DND-41 (cell line): ENCODE results near the gene PLRG1.
A peak's percentile ranks its signal among the peaks of the same experiment; 100 is the strongest.

Experiments used
- ATAC-seq: fragments of 200-7000 bp; cut with Tn5 transposase; 3 replicates; pipeline ENCODE4 v1.9.1; 2021; ENCODE audit warnings: low read depth; ENCODE audit not compliant: insufficient read depth
- DNase-seq: peaks from one replicate; pipeline ENCODE4 v3.0.0-alpha.2; 2020
- H2AFZ ChIP-seq: 2 replicates; pipeline ENCODE4 v1.6.0; 2012; ENCODE audit warnings: low read depth, low read length
- H3K27ac ChIP-seq: 2 replicates; pipeline ENCODE4 v1.5.1; 2012; ENCODE audit warnings: low read length, inconsistent platforms
- H3K27me3 ChIP-seq: fragments of 200-600 bp; sonication (generic); 2 replicates; pipeline ENCODE4 v1.6.0; 2012; ENCODE audit warnings: low read length, mild to moderate bottlenecking, inconsistent platforms; ENCODE audit not compliant: insufficient read depth, poor library complexity
- H3K36me3 ChIP-seq: 2 replicates; pipeline ENCODE4 v1.5.1; 2012; ENCODE audit warnings: low read length, inconsistent platforms; ENCODE audit not compliant: insufficient read depth
- H3K4me1 ChIP-seq: 2 replicates; pipeline ENCODE4 v1.5.1; 2012; ENCODE audit warnings: mild to moderate bottlenecking, low read length; ENCODE audit not compliant: insufficient read depth
- H3K4me2 ChIP-seq: 2 replicates; pipeline ENCODE4 v1.6.0; 2012; ENCODE audit warnings: mild to moderate bottlenecking, moderate library complexity, low read length, inconsistent platforms; ENCODE audit not compliant: insufficient read depth
- H3K4me3 ChIP-seq, 2 experiments: fragments of 200-600 bp in 1 of 2; shearing (Covaris generic) in 1 of 2; 2 replicates each; pipeline ENCODE4 v1.5.1; 2012 to 2016; ENCODE audit warnings: inconsistent platforms in 2 of 2, low read length in 2 of 2, mild to moderate bottlenecking in 2 of 2, low read depth in 1 of 2, moderate library complexity in 1 of 2
- H3K79me2 ChIP-seq: 2 replicates; pipeline ENCODE4 v1.6.0; 2012; ENCODE audit warnings: low read length, inconsistent platforms; ENCODE audit not compliant: insufficient read depth
- H3K9ac ChIP-seq: 2 replicates; pipeline ENCODE4 v1.6.0; 2012; ENCODE audit warnings: low read depth, mild to moderate bottlenecking, inconsistent platforms, low read length, moderate library complexity
- H3K9me3 ChIP-seq: 2 replicates; pipeline ENCODE4 v1.5.1; 2012; ENCODE audit warnings: low read length, moderate library complexity, mild to moderate bottlenecking, inconsistent platforms; ENCODE audit not compliant: insufficient read depth, severe bottlenecking
- H4K20me1 ChIP-seq: 2 replicates; pipeline ENCODE4 v1.6.0; 2012; ENCODE audit warnings: low read length; ENCODE audit not compliant: insufficient read depth
- CTCF ChIP-seq: IDR thresholded peaks from 2 replicates; pipeline ENCODE4 v1.5.1; 2012; ENCODE audit warnings: borderline replicate concordance, low read length, moderate library complexity, mild to moderate bottlenecking; ENCODE audit not compliant: poor library complexity, severe bottlenecking; ENCODE audit errors: extremely low read depth
- EZH2 ChIP-seq: IDR thresholded peaks from 3 replicates; pipeline ENCODE4 v1.6.1; 2012; ENCODE audit warnings: borderline replicate concordance, low read depth, mild to moderate bottlenecking, moderate library complexity, low read length, inconsistent platforms; ENCODE audit not compliant: severe bottlenecking

The PLRG1 gene

GRCh38 chr4:154545689-154546088 lies 4.5 kb downstream of the PLRG1 start:
- peaks cover 70% of the 10 kb centered on the region for H3K36me3 ChIP-seq
- TF ChIP-seq EZH2: no peak
- peak; percentile 18 for TF ChIP-seq CTCF
- DNase-seq: no peak

GRCh38 chr4:154542271-154542879 lies 7.8 kb downstream of the PLRG1 start:
- no peak for DNase-seq
- Histone ChIP-seq H3K36me3 (peaks cover 97% of the 10 kb centered on the region), H3K27me3 (no peaks in the 10 kb centered on the region), H3K4me1 (no peaks in the 10 kb centered on the region), H3K9me3 (no peaks in the 10 kb centered on the region), H3K9ac (no peak overlapping the region), H3K27ac (no peak overlapping the region), H3K79me2 (0 out of 2 replicates have a peak, but pooled peaks cover 3% of the 10 kb centered on the region), H2AFZ (no peak overlapping the region), H3K4me2 (no peak overlapping the region), H4K20me1 (no peaks in the 10 kb centered on the region), H3K4me3 (no peak overlapping the region)
- no peak for TF ChIP-seq EZH2
- TF ChIP-seq CTCF: no peak
- no peak for ATAC-seq

More at GRCh38 chr4:154545689-154546088, 4.5 kb downstream of the PLRG1 start:
- Histone ChIP-seq H3K27me3 (no peaks in the 10 kb centered on the region), H3K9ac (no peak overlapping the region), H3K27ac (no peak overlapping the region), H3K9me3 (no peaks in the 10 kb centered on the region), H4K20me1 (peaks cover 6% of the 10 kb centered on the region; the same call in 1 of the 2 replicates), H3K4me1 (peaks cover 16% of the 10 kb centered on the region), H3K4me3 (no peak overlapping the region), H3K4me2 (no peak overlapping the region), H3K79me2 (peaks cover 30% of the 10 kb centered on the region), H2AFZ (no peak overlapping the region)
- no peak for ATAC-seq

- peaks cover 33% of the 10 kb centered on the region for H3K36me3 ChIP-seq
- H3K9me3 ChIP-seq: no peaks in the 10 kb centered on the region
- ATAC-seq (0 out of 3 replicates have a peak, but pooled peaks have one; percentile 27), DNase-seq (no peak)
- H3K79me2 ChIP-seq: no peaks in the 10 kb centered on the region
- no peak overlapping the region for H3K4me3 ChIP-seq
- no peak overlapping the region for H3K4me2 ChIP-seq
- no peak for TF ChIP-seq EZH2
- TF ChIP-seq CTCF: no peak
- H3K27ac ChIP-seq: no peak overlapping the region
- no peak overlapping the region for H2AFZ ChIP-seq
- no peaks in the 10 kb centered on the region for H3K4me1 ChIP-seq
- H4K20me1 ChIP-seq: no peaks in the 10 kb centered on the region
- H3K9ac ChIP-seq: no peak overlapping the region
- no peaks in the 10 kb centered on the region for H3K27me3 ChIP-seq
Measured at GRCh38 chr4:154534296-154534695, 15.9 kb downstream of the PLRG1 start.
